GM18508 (cell line): Measurements from ENCODE around the gene GPR142.

Source experiments
- ATAC-seq: cut with Tn5 transposase; IDR thresholded peaks from one replicate; pipeline ENCODE4 v1.9.1; 2021; ENCODE audit warnings: moderate number of reproducible peaks; ENCODE audit not compliant: insufficient read depth, unreplicated experiment

GPR142 gene

GRCh38 chr17:74368341-74369081, 1.2 kb downstream of the GPR142 start:
- no peak for ATAC-seq

DNA sequence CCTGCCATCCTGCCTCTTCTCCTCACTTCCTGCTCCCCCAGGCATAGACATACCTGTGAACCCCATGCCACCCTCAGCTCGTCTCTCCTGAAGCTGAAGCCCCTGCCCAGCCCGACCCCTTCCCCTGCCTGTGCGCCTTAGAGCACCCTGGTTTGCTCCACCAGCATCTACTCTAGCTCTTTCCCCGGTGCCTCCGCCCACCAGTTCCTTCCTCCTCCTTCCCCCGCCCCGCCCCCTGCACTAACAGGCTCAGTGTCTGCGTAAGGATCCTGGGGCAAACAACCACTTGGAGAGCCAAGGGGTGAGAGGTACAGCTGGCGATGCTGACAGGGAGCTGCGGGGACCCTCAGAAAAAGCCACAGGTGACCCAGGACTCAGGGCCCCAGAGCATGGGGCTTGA, 1.9 kb downstream of the GPR142 start:
- no peak for ATAC-seq

- ATAC-seq = no peak
Measured at GRCh38 chr17:74369665-74370490, 2.6 kb downstream of the GPR142 start.

- ATAC-seq = no peak
Measured at GRCh38 chr17:74371653-74372147, 4.4 kb downstream of the GPR142 start.

GRCh38 chr17:74372426-74372825, 5.1 kb downstream of the GPR142 start:
- no peak for ATAC-seq

DNA sequence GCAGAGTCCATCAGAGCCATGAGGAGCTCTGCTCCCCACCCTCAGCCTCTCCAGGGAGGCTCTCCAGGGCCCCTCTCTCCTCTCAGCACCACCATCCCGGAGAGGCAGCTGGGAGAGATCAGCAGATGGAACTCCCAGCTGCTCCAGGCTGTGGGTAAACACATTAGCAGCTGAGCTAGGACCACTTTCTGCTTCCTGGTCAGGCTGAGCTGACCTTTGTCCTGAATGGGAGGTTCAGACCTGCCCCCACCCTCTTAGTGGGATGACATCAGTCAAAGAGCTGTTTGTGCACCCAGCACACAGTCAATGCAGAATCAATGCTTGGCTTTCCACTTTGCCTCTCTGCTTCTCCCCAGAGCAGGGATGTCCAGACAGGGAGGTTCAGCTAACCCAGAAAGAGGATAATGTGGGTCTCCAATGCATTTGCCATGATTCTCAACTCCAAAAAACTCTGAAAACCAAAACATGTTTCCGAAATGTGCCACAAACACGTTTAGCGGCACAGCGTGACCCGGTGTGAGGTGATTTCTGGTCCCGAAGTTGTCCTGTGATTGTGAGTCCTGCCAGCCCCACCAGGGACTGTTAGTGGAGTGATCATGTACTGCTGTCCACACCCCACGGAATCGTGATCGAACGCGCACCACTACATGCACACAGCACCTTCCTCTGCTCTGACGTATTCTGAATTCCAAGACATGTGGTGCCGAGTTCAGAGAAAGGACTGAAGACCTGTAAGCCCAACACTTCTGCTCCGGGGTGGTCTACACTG, 6.7 kb downstream of the GPR142 start:
- no peak for ATAC-seq

GRCh38 chr17:74374858-74375257, 7.6 kb downstream of the GPR142 start:
- no peak for ATAC-seq

DNA sequence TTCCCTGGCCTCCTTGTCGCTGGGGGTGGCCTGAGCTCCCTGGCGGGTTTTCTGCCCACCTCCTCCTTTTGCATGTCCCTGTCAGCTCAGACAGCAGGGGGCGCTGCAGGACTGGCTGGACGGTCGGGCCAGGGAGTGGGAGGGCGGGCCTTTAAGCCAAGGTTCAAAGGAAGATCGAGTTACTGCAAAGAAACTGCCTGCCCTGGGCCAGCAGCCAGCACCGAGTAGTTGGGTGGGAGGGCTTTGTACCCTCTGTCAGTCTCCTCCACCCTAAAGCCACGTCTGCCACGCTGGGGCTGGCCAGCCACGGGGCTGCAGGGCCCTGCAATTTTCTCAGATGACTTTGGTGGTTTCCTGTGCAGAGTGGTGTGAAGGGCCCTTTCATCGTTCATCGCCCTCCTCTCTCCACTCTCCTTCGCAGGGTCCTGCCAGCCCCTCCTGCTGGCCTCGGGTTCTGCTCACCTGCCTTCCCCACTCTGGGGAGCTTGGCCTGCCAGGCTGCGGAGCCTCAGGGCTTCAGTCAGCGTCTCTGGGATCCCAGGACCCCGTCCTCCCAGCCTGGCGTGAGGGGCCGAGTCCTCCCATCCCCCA, 12.3 kb downstream of the GPR142 start:
- ATAC-seq = no peak

DNA sequence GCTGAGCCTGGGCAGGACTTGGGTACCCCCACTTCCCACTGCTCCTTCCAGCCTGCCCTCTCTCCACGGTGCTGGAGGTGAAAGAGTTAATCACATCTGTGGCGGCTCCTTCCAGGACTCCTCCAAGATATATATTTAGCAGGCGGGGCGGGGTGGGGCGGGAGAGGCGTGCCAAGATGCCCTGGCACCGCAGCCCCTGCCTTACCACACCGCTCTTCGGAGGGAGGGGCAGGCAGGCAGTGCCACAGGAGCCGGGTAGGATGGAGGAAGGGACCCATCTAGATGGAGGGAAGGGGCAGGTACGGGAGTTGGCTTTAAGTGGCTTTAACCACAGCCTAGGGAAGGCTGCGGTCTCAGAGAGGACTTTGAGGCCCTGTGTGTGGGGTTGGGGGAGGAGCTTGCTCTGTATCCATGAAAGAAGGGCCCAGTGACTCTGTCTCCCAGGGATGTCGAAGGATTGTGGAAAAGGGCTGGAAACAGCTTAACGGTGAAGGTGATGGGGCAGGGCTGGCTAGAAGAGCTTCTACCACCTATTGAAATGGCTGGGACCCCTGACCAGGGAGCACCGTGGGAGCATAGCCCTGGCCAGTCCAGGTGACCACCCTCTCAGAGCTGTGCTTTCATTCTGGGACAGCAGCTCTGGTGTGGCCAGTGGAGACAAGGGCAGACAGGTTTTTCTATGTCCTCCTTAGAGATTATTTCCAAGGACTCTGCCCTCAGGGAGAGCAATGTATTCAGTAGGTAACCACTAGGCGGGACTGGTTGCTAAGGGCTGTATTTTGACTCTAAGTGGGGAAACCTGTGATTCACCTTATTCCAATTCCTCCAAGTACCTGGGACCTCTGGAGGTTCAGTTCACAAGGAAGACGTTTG, 13.0 kb downstream of the GPR142 start:
- ATAC-seq = no peak

GRCh38 chr17:74380959-74381808, 13.9 kb downstream of the GPR142 start:
- ATAC-seq = no peak

DNA sequence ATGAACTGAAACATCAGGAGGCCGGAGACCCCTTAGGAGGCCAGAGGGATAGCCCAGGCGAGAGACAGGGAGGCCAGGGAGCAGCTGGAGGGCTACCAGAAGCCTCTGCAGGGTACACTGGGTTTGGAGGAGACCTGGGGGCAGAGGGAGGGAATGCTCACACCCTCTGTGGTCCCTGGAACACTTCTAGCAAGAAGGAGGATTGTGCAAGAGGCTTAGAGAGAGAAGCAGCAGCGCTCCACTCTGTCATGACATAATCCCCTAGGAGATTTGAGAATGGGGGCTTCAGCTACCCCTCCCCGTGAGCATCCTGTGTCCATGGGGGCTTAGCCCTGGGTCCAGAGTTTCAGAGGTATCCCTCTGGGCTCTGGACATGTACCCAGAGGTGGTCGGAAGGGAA, 15.8 kb downstream of the GPR142 start:
- ATAC-seq = no peak

- no peak for ATAC-seq
Measured at GRCh38 chr17:74385201-74385600, 17.9 kb downstream of the GPR142 start.

GRCh38 chr17:74386386-74386785, 19.1 kb downstream of the GPR142 start:
- ATAC-seq = no peak

DNA sequence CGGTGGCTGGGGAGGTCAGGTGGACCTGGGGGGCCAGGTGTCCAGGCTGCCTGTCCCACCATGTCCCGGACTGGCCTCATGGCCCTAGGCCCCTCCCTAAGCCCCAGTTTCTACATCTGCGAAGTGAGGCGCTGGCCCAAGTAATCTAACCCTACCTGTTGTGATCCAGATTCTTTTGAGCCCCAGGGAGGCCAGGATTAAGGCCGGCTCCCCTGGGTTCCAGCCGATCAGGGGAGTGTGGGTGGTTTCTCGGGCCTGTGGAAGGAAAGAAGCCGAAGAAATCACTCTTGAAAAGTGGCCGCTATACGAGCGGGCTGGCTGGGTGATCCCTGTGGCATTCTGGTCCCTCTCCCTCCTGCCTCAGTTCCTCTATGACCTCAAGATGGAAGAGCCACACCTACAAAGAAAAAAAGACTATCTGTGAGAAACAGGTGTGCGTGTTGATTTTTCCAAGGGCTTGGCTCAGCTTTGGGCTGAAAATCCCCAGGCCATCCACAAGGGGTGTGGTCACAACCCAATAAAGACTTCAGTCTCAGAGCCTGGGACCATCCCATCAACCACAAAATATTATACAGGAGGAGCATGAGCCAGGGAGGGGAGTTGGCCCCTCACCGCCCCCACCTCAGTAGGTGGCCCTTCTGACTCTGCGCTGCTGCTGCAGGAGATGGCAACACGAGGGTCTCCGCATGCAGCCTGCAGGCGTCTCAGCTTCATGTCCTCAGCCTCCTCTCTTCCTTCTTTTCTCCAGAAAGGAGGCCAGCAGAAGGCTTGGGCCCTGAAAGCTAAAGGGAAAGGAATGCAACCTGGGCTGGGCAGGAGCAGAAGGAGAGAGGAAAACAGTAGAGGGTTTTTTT, 20.3 kb downstream of the GPR142 start:
- no peak for ATAC-seq

DNA sequence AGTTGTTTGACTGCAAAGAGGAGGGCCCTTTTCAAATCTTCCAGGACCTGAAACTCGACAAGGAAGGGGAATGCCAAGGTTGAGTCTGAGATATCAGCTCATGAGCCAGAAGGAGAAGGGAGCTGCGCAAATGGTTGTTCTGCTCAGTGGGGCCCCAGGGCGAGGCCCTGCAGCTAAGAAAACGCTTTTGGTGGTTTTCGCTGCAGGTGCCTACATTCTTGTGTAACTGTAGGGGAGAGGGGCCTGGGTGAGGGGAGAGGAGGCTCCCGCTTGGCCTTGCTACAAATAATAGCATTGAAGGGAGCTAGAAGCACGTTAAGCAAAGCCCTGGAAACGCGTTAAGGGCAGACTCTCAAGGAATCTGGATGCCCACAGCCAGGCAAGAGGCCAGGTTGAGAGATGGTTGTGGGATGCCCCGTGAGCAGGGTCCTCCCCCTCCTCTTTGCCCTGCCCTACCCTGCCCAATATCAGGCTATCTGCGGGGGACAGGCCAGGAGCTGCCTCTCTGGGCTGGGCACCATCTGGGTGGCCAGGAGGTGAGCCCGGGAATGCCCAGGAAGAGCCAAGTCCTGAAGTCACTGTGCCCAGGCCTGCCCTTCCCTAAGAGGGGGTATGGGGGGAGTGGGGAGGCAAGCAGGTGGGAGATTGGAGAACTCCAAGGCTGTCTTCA, 21.9 kb downstream of the GPR142 start:
- no peak for ATAC-seq

- no peak for ATAC-seq
Measured at GRCh38 chr17:74389937-74390679, 22.8 kb downstream of the GPR142 start.
